ENCODE measurements around the gene RAF1.
"Not testable (repeated sequence)": the region's sequence is repeated elsewhere in the genome, so short reads cannot be mapped to it uniquely, and the experiment has no call there.

RAF1 gene

GRCh38 chr3:12656193-12656592, 7.7 kb downstream of the RAF1 start:
- TF ChIP-seq, protein P1, sequence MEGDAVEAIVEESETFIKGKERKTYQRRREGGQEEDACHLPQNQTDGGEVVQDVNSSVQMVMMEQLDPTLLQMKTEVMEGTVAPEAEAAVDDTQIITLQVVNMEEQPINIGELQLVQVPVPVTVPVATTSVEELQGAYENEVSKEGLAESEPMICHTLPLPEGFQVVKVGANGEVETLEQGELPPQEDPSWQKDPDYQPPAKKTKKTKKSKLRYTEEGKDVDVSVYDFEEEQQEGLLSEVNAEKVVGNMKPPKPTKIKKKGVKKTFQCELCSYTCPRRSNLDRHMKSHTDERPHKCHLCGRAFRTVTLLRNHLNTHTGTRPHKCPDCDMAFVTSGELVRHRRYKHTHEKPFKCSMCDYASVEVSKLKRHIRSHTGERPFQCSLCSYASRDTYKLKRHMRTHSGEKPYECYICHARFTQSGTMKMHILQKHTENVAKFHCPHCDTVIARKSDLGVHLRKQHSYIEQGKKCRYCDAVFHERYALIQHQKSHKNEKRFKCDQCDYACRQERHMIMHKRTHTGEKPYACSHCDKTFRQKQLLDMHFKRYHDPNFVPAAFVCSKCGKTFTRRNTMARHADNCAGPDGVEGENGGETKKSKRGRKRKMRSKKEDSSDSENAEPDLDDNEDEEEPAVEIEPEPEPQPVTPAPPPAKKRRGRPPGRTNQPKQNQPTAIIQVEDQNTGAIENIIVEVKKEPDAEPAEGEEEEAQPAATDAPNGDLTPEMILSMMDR (IDR thresholded peaks at IDR 0.05; ENCODE audit: insufficient read depth, low read depth, low read length, missing control alignments) = no peak
- DNase-seq (ENCODE audit: low read depth) = no peak
- no peak overlapping the region for H3K4me3 ChIP-seq (ENCODE audit: low read depth, low read length)

DNA sequence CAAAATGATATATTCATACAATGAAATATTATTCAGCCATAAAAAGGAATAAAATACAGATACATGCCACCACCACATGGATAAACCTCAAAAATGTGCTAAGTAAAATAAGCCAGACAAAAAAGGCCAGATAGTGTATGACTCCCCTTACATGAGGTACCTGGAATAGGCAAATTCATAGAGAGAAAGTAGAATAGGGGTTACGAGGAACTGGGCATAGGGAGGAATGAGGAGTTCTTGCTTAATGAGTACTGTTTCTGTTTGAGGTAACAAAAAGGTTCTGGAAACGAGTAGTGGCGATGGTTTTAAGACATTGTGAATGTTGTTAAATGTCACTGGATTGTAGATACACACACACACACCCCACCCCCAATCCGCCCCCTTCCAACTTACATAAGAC, 8.2 kb downstream of the RAF1 start:
- no peak overlapping the region for H3K4me3 ChIP-seq (ENCODE audit: low read depth, low read length)
- TF ChIP-seq, protein P1 (IDR thresholded peaks at IDR 0.05; ENCODE audit: insufficient read depth, low read depth, low read length, missing control alignments) = no peak
- DNase-seq (ENCODE audit: low read depth) = no peak

GRCh38 chr3:12653747-12654146, 10.2 kb downstream of the RAF1 start:
- no peak for DNase-seq (ENCODE audit: low read depth)
- no peak overlapping the region for H3K4me3 ChIP-seq (ENCODE audit: low read depth, low read length)
- TF ChIP-seq, protein P1 (IDR thresholded peaks at IDR 0.05; ENCODE audit: insufficient read depth, low read depth, low read length, missing control alignments) = no peak

GRCh38 chr3:12648384-12648959, 15.4 kb downstream of the RAF1 start:
- peak; percentile 89 for DNase-seq (ENCODE audit: low read depth)
- TF ChIP-seq, protein P1 (IDR thresholded peaks at IDR 0.05; ENCODE audit: insufficient read depth, low read depth, low read length, missing control alignments) = no peak

GRCh38 chr3:12644331-12644937, 19.5 kb downstream of the RAF1 start:
- H3K4me3 ChIP-seq (ENCODE audit: low read depth, low read length) = no peak overlapping the region
- no peak for DNase-seq (ENCODE audit: low read depth)
- TF ChIP-seq, protein P1 (IDR thresholded peaks at IDR 0.05; ENCODE audit: insufficient read depth, low read depth, low read length, missing control alignments) = no peak

More at GRCh38 chr3:12648384-12648959, 15.4 kb downstream of the RAF1 start:
- peak overlapping the region; percentile 43 for H3K4me3 ChIP-seq (ENCODE audit: low read depth, low read length)

- TF ChIP-seq, protein P1 (IDR thresholded peaks at IDR 0.05; ENCODE audit: insufficient read depth, low read depth, low read length, missing control alignments) = no peak
- H3K4me3 ChIP-seq (ENCODE audit: low read depth, low read length) = no peak overlapping the region
- DNase-seq (ENCODE audit: low read depth) = no peak
Measured at GRCh38 chr3:12643724-12644123, 20.2 kb downstream of the RAF1 start.

GRCh38 chr3:12643010-12643380, 20.9 kb downstream of the RAF1 start:
- no peak overlapping the region for H3K4me3 ChIP-seq (ENCODE audit: low read depth, low read length)
- TF ChIP-seq, protein P1 (IDR thresholded peaks at IDR 0.05; ENCODE audit: insufficient read depth, low read depth, low read length, missing control alignments) = no peak
- DNase-seq (ENCODE audit: low read depth) = no peak

- not testable (repeated sequence) for DNase-seq (ENCODE audit: low read depth); H3K4me3 ChIP-seq (ENCODE audit: low read depth, low read length)
Measured at GRCh38 chr3:12640853-12641252, 23.1 kb downstream of the RAF1 start.

Measured in GM12865 (cell line).